NCI-H2196 treated with DMSO at 0.1 percent for 48 hours (cell line): ENCODE measurements around the gene SUPT3H.

ENCODE experiments used
- DNase-seq: peaks from one replicate; lab custom pipeline; 2025; ENCODE audit not compliant: unreplicated experiment; lab: John Stamatoyannopoulos, UW

SUPT3H gene

GRCh38 chr6:45377554-45378333 lies at the start of gene SUPT3H:
TSS of gene SUPT3H (minus strand) at chr6:45377934.
- peak; percentile 68 for DNase-seq

GRCh38 chr6:45426251-45426650 lies 48.5 kb upstream of the SUPT3H start:
- no peak for DNase-seq

- no peak for DNase-seq
Measured at GRCh38 chr6:45424451-45424861, 46.7 kb upstream of the SUPT3H start.

- no peak for DNase-seq
Measured at GRCh38 chr6:45423824-45424450, 46.2 kb upstream of the SUPT3H start.

- DNase-seq: no peak
Measured at GRCh38 chr6:45423111-45423823, 45.5 kb upstream of the SUPT3H start.

GRCh38 chr6:45422503-45423110 lies 44.9 kb upstream of the SUPT3H start:
- DNase-seq: no peak

- DNase-seq: no peak
Measured at GRCh38 chr6:45421709-45422502, 44.2 kb upstream of the SUPT3H start.

GRCh38 chr6:45420909-45421708 lies 43.4 kb upstream of the SUPT3H start:
- no peak for DNase-seq

- DNase-seq: no peak
Measured at GRCh38 chr6:45420083-45420908, 42.6 kb upstream of the SUPT3H start.

GRCh38 chr6:45419571-45420082 lies 41.9 kb upstream of the SUPT3H start:
- DNase-seq: no peak

- DNase-seq: no peak
Measured at GRCh38 chr6:45417436-45417835, 39.7 kb upstream of the SUPT3H start.

- DNase-seq: no peak
Measured at GRCh38 chr6:45416700-45417099, 39.0 kb upstream of the SUPT3H start.

- DNase-seq: no peak
Measured at GRCh38 chr6:45415788-45416518, 38.2 kb upstream of the SUPT3H start.

- DNase-seq: no peak
Measured at GRCh38 chr6:45415315-45415714, 37.6 kb upstream of the SUPT3H start.

- no peak for DNase-seq
Measured at GRCh38 chr6:45411959-45412358, 34.2 kb upstream of the SUPT3H start.

- DNase-seq: no peak
Measured at GRCh38 chr6:45400021-45400420, 22.3 kb upstream of the SUPT3H start.

GRCh38 chr6:45398075-45398813 lies 20.5 kb upstream of the SUPT3H start:
- no peak for DNase-seq
